ENCODE results near the gene TMEM126B. TPM values are rescaled to one million over a fixed set of nuclear protein-coding genes. Genes with fewer than 3 reads are reported as not detected.
A peak's percentile ranks its signal among the peaks of the same experiment; 100 is the strongest.

Gene TMEM126B
- total and polyA plus RNA-seq, 3 experiments from 2014 or later: 48.3 to 58.1 (median 52.0) TPM

- H3K4me1 Mint-ChIP-seq: no peaks in the 10 kb centered on the region
- ChIA-PET CTCF (interaction anchor here (1.0 kb wide), 1 partner anchor 9 kb away, joined by 4 read pairs; no protein-coding TSS in a partner anchor), POLR2A (no interaction called here)
- no peak overlapping the region for H3K27ac Mint-ChIP-seq
- Histone ChIP-seq H3K36me3 (ENCODE audit: insufficient read depth, low read length) (no peaks in the 10 kb centered on the region), H3K9me3 (ENCODE audit: low read length) (no peaks in the 10 kb centered on the region), H3K4me3 (ENCODE audit: low read length) (no peak overlapping the region), H3K27me3 (ENCODE audit: insufficient read depth, low read length, poor library complexity, severe bottlenecking) (no peaks in the 10 kb centered on the region), H3K4me1 (ENCODE audit: insufficient read depth, low read length) (no peaks in the 10 kb centered on the region), H3K27ac (ENCODE audit: low read depth, low read length) (no peak overlapping the region)
- no peak overlapping the region for H3K4me3 Mint-ChIP-seq
- no peak for DNase-seq
- H3K27me3 Mint-ChIP-seq: peaks cover 0 to 16% of the 10 kb centered on the region in 2 donors
- peaks cover 0 to 3% (median 0%) of the 10 kb centered on the region in 5 donors for H3K9me3 Mint-ChIP-seq
- peaks cover 0 to 5% (median 0%) of the 10 kb centered on the region in 3 donors for H3K36me3 Mint-ChIP-seq
Measured at GRCh38 chr11:85672105-85672902, 43.9 kb downstream of the TMEM126B start.

GRCh38 chr11:85673393-85673792 lies 45.0 kb downstream of the TMEM126B start:
- H3K4me1 Mint-ChIP-seq: no peaks in the 10 kb centered on the region
- DNase-seq: no peak

GRCh38 chr11:85679576-85679975 lies 51.2 kb downstream of the TMEM126B start:
- no peak overlapping the region for H3K27ac Mint-ChIP-seq
- H3K36me3 Mint-ChIP-seq: peaks cover 0 to 3% (median 0%) of the 10 kb centered on the region in 3 donors
- H3K4me1 Mint-ChIP-seq: peaks cover 19 to 21% (median 20%) of the 10 kb centered on the region in 3 donors
- ChIA-PET CTCF (interaction anchor here (1.5 to 2.4 kb wide), 4 partner anchors 11 to 514 kb away, joined by 3 to 8 read pairs (median 5); partner anchors contain the start of genes CCDC83 and CREBZF), POLR2A (interaction anchor here (1.2 kb wide), 1 partner anchor 14 kb away, joined by 6 read pairs; the partner anchor contains the start of gene CREBZF)
- H3K9me3 ChIP-seq (ENCODE audit: low read length): no peaks in the 10 kb centered on the region
- peaks cover 5% of the 10 kb centered on the region for H3K27me3 ChIP-seq (ENCODE audit: insufficient read depth, low read length, poor library complexity, severe bottlenecking)
- no peak overlapping the region for H3K27ac ChIP-seq (ENCODE audit: low read depth, low read length)
- H3K27me3 Mint-ChIP-seq: peaks cover 0 to 5% of the 10 kb centered on the region in 2 donors
- peak overlapping the region in 1 of 7 donors; percentile 3 for H3K4me3 Mint-ChIP-seq
- no peak for DNase-seq
- no peaks in the 10 kb centered on the region for H3K36me3 ChIP-seq (ENCODE audit: insufficient read depth, low read length)
- no peak overlapping the region for H3K4me3 ChIP-seq (ENCODE audit: low read length)
- H3K9me3 Mint-ChIP-seq: peaks cover 0 to 2% (median 0%) of the 10 kb centered on the region in 5 donors
- no peaks in the 10 kb centered on the region for H3K4me1 ChIP-seq (ENCODE audit: insufficient read depth, low read length)

More at GRCh38 chr11:85673393-85673792, 45.0 kb downstream of the TMEM126B start:
- ChIA-PET POLR2A (no interaction called here), CTCF (interaction anchor here (1.1 kb wide), 1 partner anchor 10 kb away, joined by 3 read pairs; no protein-coding TSS in a partner anchor)
- Histone ChIP-seq H3K27ac (ENCODE audit: low read depth, low read length) (no peak overlapping the region), H3K9me3 (ENCODE audit: low read length) (no peaks in the 10 kb centered on the region), H3K27me3 (ENCODE audit: insufficient read depth, low read length, poor library complexity, severe bottlenecking) (no peaks in the 10 kb centered on the region), H3K4me3 (ENCODE audit: low read length) (no peak overlapping the region), H3K4me1 (ENCODE audit: insufficient read depth, low read length) (no peaks in the 10 kb centered on the region), H3K36me3 (ENCODE audit: insufficient read depth, low read length) (no peaks in the 10 kb centered on the region)
- Mint-ChIP-seq H3K9me3 (peaks cover 0 to 3% (median 0%) of the 10 kb centered on the region in 5 donors), H3K4me3 (no peak overlapping the region), H3K27me3 (peaks cover 0 to 16% of the 10 kb centered on the region in 2 donors), H3K27ac (no peak overlapping the region), H3K36me3 (peaks cover 0 to 5% (median 0%) of the 10 kb centered on the region in 3 donors)

- H3K27ac Mint-ChIP-seq: no peak overlapping the region
- no peak for DNase-seq
- CTCF ChIA-PET: interaction anchor here (1.0 to 2.4 kb wide), 6 partner anchors 9 to 174 kb away, joined by 3 to 8 read pairs (median 4); partner anchors contain the start of genes CCDC83 and CREBZF
- H3K36me3 Mint-ChIP-seq: peaks cover 0 to 9% (median 0%) of the 10 kb centered on the region in 3 donors
- H3K27ac ChIP-seq (ENCODE audit: low read depth, low read length): no peak overlapping the region
- H3K9me3 ChIP-seq (ENCODE audit: low read length): no peaks in the 10 kb centered on the region
- no peak overlapping the region for H3K4me3 ChIP-seq (ENCODE audit: low read length)
- H3K9me3 Mint-ChIP-seq: no peaks in the 10 kb centered on the region
- no peaks in the 10 kb centered on the region for H3K36me3 ChIP-seq (ENCODE audit: insufficient read depth, low read length)
- H3K27me3 ChIP-seq (ENCODE audit: insufficient read depth, low read length, poor library complexity, severe bottlenecking): peaks cover 5% of the 10 kb centered on the region
- peaks cover 19 to 21% (median 20%) of the 10 kb centered on the region in 3 donors for H3K4me1 Mint-ChIP-seq
- H3K27me3 Mint-ChIP-seq: peaks cover 0 to 5% of the 10 kb centered on the region in 2 donors
- POLR2A ChIA-PET: no interaction called here
- H3K4me1 ChIP-seq (ENCODE audit: insufficient read depth, low read length): no peaks in the 10 kb centered on the region
- peak overlapping the region in 2 of 7 donors; percentile 13 to 24 for H3K4me3 Mint-ChIP-seq
Measured at GRCh38 chr11:85680897-85681296, 52.5 kb downstream of the TMEM126B start.

- H3K4me1 Mint-ChIP-seq: peaks cover 19 to 21% (median 20%) of the 10 kb centered on the region in 3 donors
- POLR2A ChIA-PET: no interaction called here
- no peak overlapping the region for H3K27ac ChIP-seq (ENCODE audit: low read depth, low read length)
Measured at GRCh38 chr11:85682330-85683305, 54.2 kb downstream of the TMEM126B start.

GRCh38 chr11:85685125-85685819 lies 56.9 kb downstream of the TMEM126B start:
- Mint-ChIP-seq H3K4me3 (peak overlapping the region in 1 of 7 donors; percentile 32), H3K36me3 (peaks cover 3 to 9% (median 4%) of the 10 kb centered on the region in 3 donors), H3K4me1 (peaks cover 19 to 21% (median 19%) of the 10 kb centered on the region in 3 donors), H3K9me3 (no peaks in the 10 kb centered on the region), H3K27ac (peak overlapping the region in 5 of 8 donors; percentile 5 to 72 (median 35)), H3K27me3 (peaks cover 0 to 5% of the 10 kb centered on the region in 2 donors)
- no peak overlapping the region for H3K27ac ChIP-seq (ENCODE audit: low read depth, low read length)
- no peaks in the 10 kb centered on the region for H3K9me3 ChIP-seq (ENCODE audit: low read length)
- no peak overlapping the region for H3K4me3 ChIP-seq (ENCODE audit: low read length)
- no peaks in the 10 kb centered on the region for H3K27me3 ChIP-seq (ENCODE audit: insufficient read depth, low read length, poor library complexity, severe bottlenecking)
- DNase-seq: no peak
- ChIA-PET CTCF (interaction anchor here (0.6 to 1.6 kb wide), 4 partner anchors 13 to 522 kb away, joined by 3 to 4 read pairs (median 3); partner anchors contain the start of genes CCDC83 and CREBZF), POLR2A (interaction anchor here (1.0 kb wide), 1 partner anchor 67 kb away, joined by 4 read pairs; no protein-coding TSS in a partner anchor)
- no peaks in the 10 kb centered on the region for H3K4me1 ChIP-seq (ENCODE audit: insufficient read depth, low read length)
- no peaks in the 10 kb centered on the region for H3K36me3 ChIP-seq (ENCODE audit: insufficient read depth, low read length)

More at GRCh38 chr11:85682330-85683305, 54.2 kb downstream of the TMEM126B start:
- Histone ChIP-seq H3K27me3 (ENCODE audit: insufficient read depth, low read length, poor library complexity, severe bottlenecking) (peaks cover 5% of the 10 kb centered on the region), H3K4me1 (ENCODE audit: insufficient read depth, low read length) (no peaks in the 10 kb centered on the region), H3K36me3 (ENCODE audit: insufficient read depth, low read length) (no peaks in the 10 kb centered on the region), H3K9me3 (ENCODE audit: low read length) (no peaks in the 10 kb centered on the region), H3K4me3 (ENCODE audit: low read length) (peak overlapping the region; percentile 53)
- DNase-seq: peak; percentile 42 to 74 (median 53)
- Mint-ChIP-seq H3K4me3 (peak overlapping the region; percentile 78 to 92 (median 84)), H3K9me3 (no peaks in the 10 kb centered on the region), H3K27me3 (peaks cover 0 to 5% of the 10 kb centered on the region in 2 donors), H3K36me3 (peaks cover 0 to 9% (median 0%) of the 10 kb centered on the region in 3 donors), H3K27ac (peak overlapping the region; percentile 4 to 93 (median 82))
- CTCF ChIA-PET: interaction anchor here (0.9 to 1.8 kb wide), 5 partner anchors 10 to 18 kb away, joined by 3 to 5 read pairs (median 4); partner anchors contain the start of gene CREBZF

Measured in CD8-positive, alpha-beta memory T cell (primary cell).